GM12878 (cell line): Measurements from ENCODE around the gene PRX. TPM values are rescaled to one million over a fixed set of nuclear protein-coding genes. Genes with fewer than 3 reads are reported as not detected.

Experiments
- ATAC-seq: fragments of 200-7000 bp; cut with Tn5 transposase; 3 replicates; pipeline ENCODE4 v1.9.1; 2020; ENCODE audit warnings: mild to moderate bottlenecking, moderate library complexity
- BruUV-seq: library from RNA; stranded (reverse); fragments of 400-500 nt; replicated peaks from 2 replicates; lab custom pipeline; 2021; lab: Mats Ljungman, UMichigan
- CTCF ChIA-PET: fragments of 300-600 bp; sonication (Branson Sonifier 250); formaldehyde crosslinking; extraction: SDS; loops from one replicate; lab custom pipeline; 2021; ENCODE audit warnings: inconsistent platforms; lab: Yijun Ruan, JAX
- POLR2A ChIA-PET: fragments of 350-600 bp; formaldehyde crosslinking; extraction: SDS; loops from one replicate; lab custom pipeline; 2021; ENCODE audit warnings: inconsistent platforms; lab: Charles Lee
- RAD21 ChIA-PET: fragments of 300-600 bp; sonication (Branson Sonifier 250); formaldehyde crosslinking; loops from one replicate; lab custom pipeline; 2023; ENCODE audit warnings: antibody characterized with exemption; ENCODE audit not compliant: unreplicated experiment; lab: Charles Lee
- SMC1A ChIA-PET: fragments of 300-600 bp; sonication (Branson Sonifier 250); formaldehyde crosslinking; loops from one replicate; lab custom pipeline; 2023; ENCODE audit not compliant: unreplicated experiment, uncharacterized antibody; lab: Charles Lee
- DNase-seq: peaks from one replicate; pipeline ENCODE4 v3.0.0-alpha.2; 2011; ENCODE audit warnings: low read depth, low spot score
- FAIRE-seq: peaks from 3 replicates; lab custom pipeline; 2011; peaks lifted over from hg19 to GRCh38; lab: Jason Lieb, UNC
- H2AFZ ChIP-seq: 2 replicates; pipeline ENCODE4 v1.6.0; 2011; ENCODE audit warnings: low read depth, low read length, control low read depth; ENCODE audit not compliant: control insufficient read depth
- H3K27ac ChIP-seq: 2 replicates; pipeline ENCODE4 v1.5.1; 2011; ENCODE audit warnings: control low read depth; ENCODE audit not compliant: control insufficient read depth, insufficient read depth
- H3K27me3 ChIP-seq, 2 experiments: replicated peaks in 1 of 2; 2 replicates each; pipeline versions ENCODE4 v1.6.0 to v1.6.1; 2011; ENCODE audit warnings: low read length in 1 of 2; ENCODE audit not compliant: control insufficient read depth in 2 of 2, insufficient read depth in 2 of 2
- H3K36me3 ChIP-seq, 2 experiments: 2 replicates each; pipeline ENCODE4 v1.5.1; 2011; ENCODE audit warnings: low read length in 1 of 2; ENCODE audit not compliant: control insufficient read depth in 2 of 2, insufficient read depth in 2 of 2
- H3K4me1 ChIP-seq: 2 replicates; pipeline ENCODE4 v1.6.1; 2011; ENCODE audit warnings: mild to moderate bottlenecking, low read length, moderate library complexity, mixed read lengths; ENCODE audit not compliant: control insufficient read depth, insufficient read depth
- H3K4me2 ChIP-seq: 2 replicates; pipeline ENCODE4 v1.6.0; 2011; ENCODE audit warnings: control low read depth; ENCODE audit not compliant: control insufficient read depth, insufficient read depth
- H3K4me3 ChIP-seq: fragments of 200-600 bp; sonication (generic); 2 replicates; pipeline ENCODE4 v1.5.1; 2016
- H3K79me2 ChIP-seq: 2 replicates; pipeline ENCODE4 v1.6.0; 2011; ENCODE audit warnings: low read length; ENCODE audit not compliant: control insufficient read depth, insufficient read depth
- H3K9ac ChIP-seq: 2 replicates; pipeline ENCODE4 v1.8.0; 2011; ENCODE audit warnings: low read length, control low read depth, mixed read lengths; ENCODE audit not compliant: control insufficient read depth, insufficient read depth
- H3K9me3 ChIP-seq: replicated peaks from 3 replicates; pipeline ENCODE4 v1.5.1; 2011; ENCODE audit warnings: mild to moderate bottlenecking, low read length; ENCODE audit not compliant: control insufficient read depth, insufficient read depth
- H4K20me1 ChIP-seq: 2 replicates; pipeline ENCODE4 v1.6.0; 2011; ENCODE audit not compliant: control insufficient read depth, insufficient read depth
- ASH2L ChIP-seq: fragments of 300-600, 200-600 bp; sonication (generic); IDR thresholded peaks from 2 replicates; pipeline ENCODE4 v1.6.1; 2017; ENCODE audit warnings: low read depth, mild to moderate bottlenecking, borderline replicate concordance
- BACH1 ChIP-seq: fragments of 450-650 bp; IDR thresholded peaks from 2 replicates; pipeline ENCODE4 v1.6.1; 2017; ENCODE audit warnings: mild to moderate bottlenecking, borderline replicate concordance
- BCL3 ChIP-seq: IDR thresholded peaks from 2 replicates; pipeline ENCODE4 v1.6.1; 2011; ENCODE audit warnings: borderline replicate concordance, low read depth, mild to moderate bottlenecking, moderate library complexity, low read length; ENCODE audit not compliant: insufficient read depth, poor library complexity, severe bottlenecking
- CBX3 ChIP-seq: fragments of 200-600 bp; sonication (generic); IDR thresholded peaks from 2 replicates; pipeline ENCODE4 v1.6.1; 2016; ENCODE audit warnings: low read depth, borderline replicate concordance
- ELK1 ChIP-seq: IDR thresholded peaks from 2 replicates; pipeline ENCODE4 v1.6.1; 2012; ENCODE audit warnings: low read depth, low read length, improper control_type of control experiment
- GABPA ChIP-seq: IDR thresholded peaks from 2 replicates; pipeline ENCODE4 v1.6.1; 2014; ENCODE audit warnings: antibody characterized with exemption, low read depth, mild to moderate bottlenecking, inconsistent platforms
- HCFC1 ChIP-seq: fragments of 150-350 bp; IDR thresholded peaks from 2 replicates; pipeline ENCODE4 v1.6.1; 2014; ENCODE audit warnings: low read length
- HDGF ChIP-seq: fragments of 450-650 bp; IDR thresholded peaks from 2 replicates; pipeline ENCODE4 v1.6.1; 2016; ENCODE audit warnings: antibody characterized with exemption
- KLF5 ChIP-seq: fragments of 450-650 bp; IDR thresholded peaks from 2 replicates; pipeline ENCODE4 v1.6.1; 2014; ENCODE audit warnings: mild to moderate bottlenecking; ENCODE audit not compliant: partially characterized antibody
- NFIC ChIP-seq: IDR thresholded peaks from 2 replicates; pipeline ENCODE4 v1.6.1; 2012; ENCODE audit warnings: low read depth, mild to moderate bottlenecking, inconsistent platforms, low read length, moderate library complexity
- NFYA ChIP-seq: IDR thresholded peaks from 2 replicates; pipeline ENCODE4 v1.6.1; 2011; ENCODE audit warnings: low read depth, mild to moderate bottlenecking, low read length, improper control_type of control experiment, borderline replicate concordance
- POLR2AphosphoS2 ChIP-seq: IDR thresholded peaks from 2 replicates; pipeline ENCODE4 v1.6.1; 2011; ENCODE audit warnings: low read depth, mild to moderate bottlenecking, low read length, improper control_type of control experiment, moderate library complexity
- RELA ChIP-seq: fragments of 450-650 bp; IDR thresholded peaks from 2 replicates; pipeline ENCODE4 v1.8.0; 2014; ENCODE audit warnings: borderline replicate concordance; ENCODE audit not compliant: partially characterized antibody
- REST ChIP-seq: IDR thresholded peaks from 2 replicates; pipeline ENCODE4 v1.6.1; 2012; ENCODE audit warnings: mild to moderate bottlenecking, low read depth, low read length
- RFX5 ChIP-seq: IDR thresholded peaks from 2 replicates; pipeline ENCODE4 v1.6.1; 2011; ENCODE audit warnings: low read depth, low read length, improper control_type of control experiment
- SMAD1 ChIP-seq: fragments of 450-650 bp; IDR thresholded peaks from 2 replicates; pipeline ENCODE4 v1.6.1; 2018; ENCODE audit warnings: mild to moderate bottlenecking, low read depth; ENCODE audit not compliant: partially characterized antibody
- TARDBP ChIP-seq: IDR thresholded peaks from 2 replicates; pipeline ENCODE4 v1.6.1; 2016; ENCODE audit warnings: borderline replicate concordance
- ZNF622 ChIP-seq: fragments of 450-650 bp; IDR thresholded peaks from 2 replicates; pipeline ENCODE4 v1.6.1; 2017; ENCODE audit warnings: mild to moderate bottlenecking, inconsistent platforms
- ZZZ3 ChIP-seq: IDR thresholded peaks from 2 replicates; pipeline ENCODE4 v1.6.1; 2011; ENCODE audit warnings: low read depth; ENCODE audit not compliant: control insufficient read depth, insufficient read length
- WGBS: methylation state at CpG from one replicate; pipeline ENCODE4 v1.1.6; 2016; ENCODE audit warnings: low lambda C conversion rate; ENCODE audit not compliant: insufficient replicate concordance, insufficient coverage; ENCODE audit errors: missing lambda C conversion rate; 5-methylcytosine and 5-hydroxymethylcytosine counted together
- in situ Hi-C: fragments of 300-500 bp; cut with MboI; formaldehyde crosslinking; loops from 9 replicates; pipeline ENCODE4 v1.14.3; 2018; ENCODE audit warnings: mixed read lengths
- intact Hi-C: fragments of 100-400 bp; cut with micrococcal nuclease; formaldehyde crosslinking; loops from one replicate; pipeline ENCODE4 v1.14.2; 2022; ENCODE audit not compliant: unreplicated experiment
- polyA plus RNA-seq, 11 experiments: library from polyadenylated mRNA; depleted of rRNA in 4 of 11; unstranded in 6 of 11; stranded (reverse) in 5 of 11; fragments of >200 nt; fragmentation: Nextera tagmentation in 4 of 11; fragmentation: Illumina TruSeq in 1 of 11; extraction: Ambion mirVana in 4 of 11; extraction: Trizol in 1 of 11; gene quantifications; 1 replicate in 1 of 11; 2 replicates in 10 of 11; pipeline versions ENCODE4 v1.2.1 to v1.2.3, GENCODE V29; 2011 to 2016; ENCODE audit warnings: inconsistent platforms in 2 of 11, missing spikeins in 2 of 11, low read depth in 1 of 11
- total RNA-seq, 4 experiments: library from RNA; depleted of rRNA in 3 of 4; stranded (reverse); fragments of >200 nt in 3 of 4; fragmentation: Illumina TruSeq in 1 of 4; extraction: Trizol in 1 of 4; gene quantifications; 2 replicates each; pipeline versions ENCODE4 v1.2.1 to v1.2.3, GENCODE V29; 2013 to 2021

PRX gene
- total and polyA plus RNA-seq, 10 of the 15 experiments (the other 5 are each of a cell fraction or from before 2014, with no cell fraction given), result 0.02 to 1.4 (median 0.54) TPM; not detected in 1

DNA sequence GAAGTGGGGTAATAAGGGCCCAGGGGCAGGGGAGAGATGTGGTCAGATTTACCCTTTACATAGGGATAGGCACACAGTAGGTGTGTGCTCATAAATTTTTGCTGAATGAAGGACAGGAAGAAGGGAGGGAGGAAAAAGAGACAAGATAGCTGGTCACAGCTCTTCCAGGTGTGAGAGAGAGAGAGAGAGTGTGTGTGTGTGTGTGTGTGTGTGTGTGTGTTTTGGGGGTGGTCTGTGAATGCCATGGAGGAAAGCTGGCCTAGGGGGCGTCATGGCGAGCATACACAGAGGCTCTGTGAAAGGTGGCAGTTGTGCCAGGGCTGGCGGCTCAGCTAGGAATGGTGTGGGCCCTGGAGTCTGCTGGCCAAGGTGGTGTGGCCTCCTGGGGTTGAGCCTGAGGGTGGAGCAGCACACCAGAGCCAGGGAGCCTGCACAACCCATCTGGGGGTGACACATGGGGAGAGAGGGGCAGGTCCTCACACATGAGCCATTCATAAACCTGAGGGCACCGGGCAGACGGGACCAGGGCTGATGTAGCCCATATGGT lies 6.0 kb upstream of the PRX start:
- no peaks in the 10 kb centered on the region for H3K27me3 ChIP-seq
- peaks cover 0 to 6% of the 10 kb centered on the region in 2 experiments; a peak in 2 of 4 replicates for H3K36me3 ChIP-seq
- SMC1A ChIA-PET, result interaction anchor here (2.2 kb wide), 1 partner anchor 8 kb away, joined by 9 read pairs; no protein-coding TSS in a partner anchor
- no peak overlapping the region for H3K9ac ChIP-seq
- CTCF ChIA-PET, result interaction anchor here (1.8 to 7.1 kb wide), 5 partner anchors 8 to 102 kb away, joined by 8 to 67 read pairs (median 43); partner anchors contain the start of gene BLVRB
- DNase-seq (no peak), FAIRE-seq (no peak), ATAC-seq (no peak)
- TF ChIP-seq NFYA (no peak), SMAD1 (no peak), CBX3 (no peak), KLF5 (no peak), GABPA (no peak), HCFC1 (no peak), REST (no peak), NFIC (no peak), BACH1 (no peak), POLR2AphosphoS2 (no peak), ASH2L (no peak), ZNF622 (no peak), RELA (no peak), ZZZ3 (no peak), HDGF (no peak), TARDBP (no peak), RFX5 (no peak), BCL3 (no peak), ELK1 (no peak)
- no peak overlapping the region for H3K27ac ChIP-seq
- peaks cover 22% of the 10 kb centered on the region for H3K4me1 ChIP-seq
- no peaks in the 10 kb centered on the region for H4K20me1 ChIP-seq
- intact Hi-C loops, result loop anchor here (5.0 kb wide), 1 partner anchor 62 kb away; no protein-coding TSS in a partner anchor
- H2AFZ ChIP-seq, result no peak overlapping the region
- 44% methylated on average over 5 of the region's 5 CpGs for WGBS
- no TSS peak for BruUV-seq
- in situ Hi-C loops, result no loop called here
- POLR2A ChIA-PET, result interaction anchor here (0.5 to 1.4 kb wide), 3 partner anchors 11 to 336 kb away, joined by 3 to 4 read pairs (median 3); no protein-coding TSS in a partner anchor
- H3K79me2 ChIP-seq, result peaks cover 16% of the 10 kb centered on the region
- RAD21 ChIA-PET, result interaction anchor here (2.5 to 2.7 kb wide), 2 partner anchors 45 to 114 kb away, joined by 26 to 28 read pairs; partner anchors contain the start of gene BLVRB
- H3K9me3 ChIP-seq, result no peaks in the 10 kb centered on the region
- no peak overlapping the region for H3K4me3 ChIP-seq
- no peak overlapping the region for H3K4me2 ChIP-seq
